Stimulated activated CD4-positive, alpha-beta T cell treated with anti-CD3 and anti-CD28 coated beads, Interleukin-4, amount 100 ng/mL, for 24 hours (primary cell): ENCODE measurements around the gene FMO5.
A peak's percentile ranks its signal among the peaks of the same experiment; 100 is the strongest.
"Not testable (repeated sequence)": the region's sequence is repeated elsewhere in the genome, so short reads cannot be mapped to it uniquely, and the experiment has no call there.

Experiments
- DNase-seq: peaks from one replicate; pipeline ENCODE4 v3.0.0-alpha.2; 2020

Gene FMO5

GRCh38 chr1:147225193-147225730 lies at the start of gene FMO5:
Gene FMO5, minus strand, starts transcription at chr1:147225339. Its CDS starts 310 bp downstream, at chr1:147225029.
- peak; percentile 47 for DNase-seq

- DNase-seq: peak; percentile 36
These were observed 48.5 kb upstream of the FMO5 start for GRCh38 chr1:147273409-147274336.

GRCh38 chr1:147272042-147272441 lies 46.9 kb upstream of the FMO5 start:
- DNase-seq: no peak

- no peak for DNase-seq
These were observed 45.6 kb upstream of the FMO5 start for GRCh38 chr1:147270721-147271120.

- DNase-seq: no peak
These were observed 42.6 kb upstream of the FMO5 start for GRCh38 chr1:147267711-147268110.

- DNase-seq: no peak
These were observed 41.2 kb upstream of the FMO5 start for GRCh38 chr1:147266381-147266780.

GRCh38 chr1:147264158-147264768 lies 39.1 kb upstream of the FMO5 start:
- DNase-seq: no peak

GRCh38 chr1:147260956-147261355 lies 35.8 kb upstream of the FMO5 start:
- DNase-seq: no peak

GRCh38 chr1:147252540-147252939 lies 27.4 kb upstream of the FMO5 start:
- DNase-seq: no peak

- DNase-seq: no peak
These were observed 22.6 kb upstream of the FMO5 start for GRCh38 chr1:147247656-147248238.

- DNase-seq: no peak
These were observed 21.9 kb upstream of the FMO5 start for GRCh38 chr1:147246910-147247655.

- DNase-seq: no peak
These were observed 21.0 kb upstream of the FMO5 start for GRCh38 chr1:147246044-147246690.

GRCh38 chr1:147245586-147246021 lies 20.5 kb upstream of the FMO5 start:
- no peak for DNase-seq

GRCh38 chr1:147245129-147245528 lies 20.0 kb upstream of the FMO5 start:
- no peak for DNase-seq

GRCh38 chr1:147243841-147244240 lies 18.7 kb upstream of the FMO5 start:
- DNase-seq: no peak

- peak; percentile 17 for DNase-seq
These were observed 18.1 kb upstream of the FMO5 start for GRCh38 chr1:147243228-147243685.

GRCh38 chr1:147242449-147243227 lies 17.5 kb upstream of the FMO5 start, which contains the start of gene CHD1L:
Gene CHD1L, plus strand, starts transcription at chr1:147242684. Its CDS starts 20 bp downstream, at chr1:147242704.
- DNase-seq: peak; percentile 94

GRCh38 chr1:147241934-147242448 lies 16.9 kb upstream of the FMO5 start:
- no peak for DNase-seq

GRCh38 chr1:147240131-147240721 lies 15.1 kb upstream of the FMO5 start:
- DNase-seq: not testable (repeated sequence)
